GM20000 (cell line): Measurements from ENCODE around the gene NFKBIE.

Source experiments
- DNase-seq: peaks from one replicate; pipeline ENCODE4 v3.0.0; 2012; ENCODE audit warnings: low spot score
- TF ChIP-seq, protein P1 (sequence below): IDR thresholded peaks from 2 replicates; pipeline ENCODE4 v1.5.1; 2012; ENCODE audit warnings: mild to moderate bottlenecking, control low read depth; ENCODE audit errors: extremely low read depth, missing control alignments

NFKBIE gene

DNA sequence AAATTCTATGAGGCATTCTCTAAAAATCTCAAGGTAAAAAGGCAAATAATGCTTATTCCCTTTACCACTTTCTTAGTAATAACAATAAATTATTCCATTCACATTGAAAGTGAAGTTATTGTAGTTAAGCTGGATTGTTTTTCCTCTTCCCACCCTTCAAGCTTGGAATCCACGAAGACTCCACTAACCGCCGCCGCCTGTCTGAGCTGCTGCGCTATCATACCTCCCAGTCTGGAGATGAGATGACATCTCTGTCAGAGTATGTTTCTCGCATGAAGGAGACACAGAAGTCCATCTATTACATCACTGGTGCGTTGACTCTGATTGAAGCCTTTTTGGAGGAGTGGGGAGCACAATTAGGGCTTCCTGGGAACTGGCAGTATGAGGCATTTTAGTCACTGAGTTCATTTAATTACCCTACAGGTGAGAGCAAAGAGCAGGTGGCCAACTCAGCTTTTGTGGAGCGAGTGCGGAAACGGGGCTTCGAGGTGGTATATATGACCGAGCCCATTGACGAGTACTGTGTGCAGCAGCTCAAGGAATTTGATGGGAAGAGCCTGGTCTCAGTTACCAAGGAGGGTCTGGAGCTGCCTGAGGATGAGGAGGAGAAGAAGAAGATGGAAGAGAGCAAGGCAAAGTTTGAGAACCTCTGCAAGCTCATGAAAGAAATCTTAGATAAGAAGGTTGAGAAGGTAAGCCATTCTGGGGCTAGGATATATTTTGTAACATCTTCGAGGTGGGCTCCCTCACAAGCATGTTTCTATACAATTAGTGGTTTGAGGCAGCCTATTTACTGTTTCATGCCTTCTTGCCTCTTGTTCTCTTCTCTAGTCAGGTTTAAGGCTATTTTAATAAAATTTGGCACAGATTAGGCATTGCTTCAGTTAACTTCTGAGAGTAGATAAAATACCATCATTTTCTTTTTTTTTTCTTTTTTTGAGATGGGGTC is 13.5 kb downstream of the NFKBIE start:
- DNase-seq, result no peak

DNA sequence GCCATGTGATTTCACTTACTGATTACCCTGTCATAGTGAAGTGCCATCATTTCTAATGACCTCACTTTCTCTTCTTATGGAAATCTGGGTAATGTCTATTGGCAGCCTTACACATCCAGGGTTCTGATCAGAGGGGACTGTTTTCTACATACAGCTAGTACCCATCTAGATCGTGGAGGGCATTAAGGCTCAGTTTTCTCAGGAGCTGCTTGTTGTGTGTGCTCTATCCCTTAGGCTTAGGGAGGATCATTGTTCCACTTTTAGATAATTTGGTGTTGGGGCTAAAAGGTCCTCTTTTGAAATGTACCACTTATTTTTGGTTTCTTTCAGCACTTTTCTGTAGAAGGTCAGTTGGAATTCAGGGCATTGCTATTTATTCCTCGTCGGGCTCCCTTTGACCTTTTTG is 14.6 kb downstream of the NFKBIE start:
- TF ChIP-seq, protein P1, sequence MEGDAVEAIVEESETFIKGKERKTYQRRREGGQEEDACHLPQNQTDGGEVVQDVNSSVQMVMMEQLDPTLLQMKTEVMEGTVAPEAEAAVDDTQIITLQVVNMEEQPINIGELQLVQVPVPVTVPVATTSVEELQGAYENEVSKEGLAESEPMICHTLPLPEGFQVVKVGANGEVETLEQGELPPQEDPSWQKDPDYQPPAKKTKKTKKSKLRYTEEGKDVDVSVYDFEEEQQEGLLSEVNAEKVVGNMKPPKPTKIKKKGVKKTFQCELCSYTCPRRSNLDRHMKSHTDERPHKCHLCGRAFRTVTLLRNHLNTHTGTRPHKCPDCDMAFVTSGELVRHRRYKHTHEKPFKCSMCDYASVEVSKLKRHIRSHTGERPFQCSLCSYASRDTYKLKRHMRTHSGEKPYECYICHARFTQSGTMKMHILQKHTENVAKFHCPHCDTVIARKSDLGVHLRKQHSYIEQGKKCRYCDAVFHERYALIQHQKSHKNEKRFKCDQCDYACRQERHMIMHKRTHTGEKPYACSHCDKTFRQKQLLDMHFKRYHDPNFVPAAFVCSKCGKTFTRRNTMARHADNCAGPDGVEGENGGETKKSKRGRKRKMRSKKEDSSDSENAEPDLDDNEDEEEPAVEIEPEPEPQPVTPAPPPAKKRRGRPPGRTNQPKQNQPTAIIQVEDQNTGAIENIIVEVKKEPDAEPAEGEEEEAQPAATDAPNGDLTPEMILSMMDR, result no peak
- DNase-seq, result no peak

More for the DNA sequence above, 13.5 kb downstream of the NFKBIE start:
- TF ChIP-seq, protein P1, result no peak

DNA sequence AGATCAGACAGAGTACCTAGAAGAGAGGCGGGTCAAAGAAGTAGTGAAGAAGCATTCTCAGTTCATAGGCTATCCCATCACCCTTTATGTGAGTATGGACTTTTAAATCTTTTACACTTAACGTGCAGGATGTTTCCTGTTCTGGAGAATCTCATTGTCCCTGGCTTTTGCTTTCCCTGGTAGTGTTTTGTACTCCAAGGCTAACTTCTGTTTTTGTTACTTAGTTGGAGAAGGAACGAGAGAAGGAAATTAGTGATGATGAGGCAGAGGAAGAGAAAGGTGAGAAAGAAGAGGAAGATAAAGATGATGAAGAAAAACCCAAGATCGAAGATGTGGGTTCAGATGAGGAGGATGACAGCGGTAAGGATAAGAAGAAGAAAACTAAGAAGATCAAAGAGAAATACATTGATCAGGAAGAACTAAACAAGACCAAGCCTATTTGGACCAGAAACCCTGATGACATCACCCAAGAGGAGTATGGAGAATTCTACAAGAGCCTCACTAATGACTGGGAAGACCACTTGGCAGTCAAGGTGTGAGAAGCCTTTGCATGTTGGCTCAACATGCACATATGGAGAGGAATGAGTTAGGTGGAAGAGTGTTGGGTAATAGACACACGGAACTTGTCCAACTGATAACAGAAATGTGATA is 15.2 kb downstream of the NFKBIE start:
- TF ChIP-seq, protein P1, result no peak
- DNase-seq, result no peak

DNA sequence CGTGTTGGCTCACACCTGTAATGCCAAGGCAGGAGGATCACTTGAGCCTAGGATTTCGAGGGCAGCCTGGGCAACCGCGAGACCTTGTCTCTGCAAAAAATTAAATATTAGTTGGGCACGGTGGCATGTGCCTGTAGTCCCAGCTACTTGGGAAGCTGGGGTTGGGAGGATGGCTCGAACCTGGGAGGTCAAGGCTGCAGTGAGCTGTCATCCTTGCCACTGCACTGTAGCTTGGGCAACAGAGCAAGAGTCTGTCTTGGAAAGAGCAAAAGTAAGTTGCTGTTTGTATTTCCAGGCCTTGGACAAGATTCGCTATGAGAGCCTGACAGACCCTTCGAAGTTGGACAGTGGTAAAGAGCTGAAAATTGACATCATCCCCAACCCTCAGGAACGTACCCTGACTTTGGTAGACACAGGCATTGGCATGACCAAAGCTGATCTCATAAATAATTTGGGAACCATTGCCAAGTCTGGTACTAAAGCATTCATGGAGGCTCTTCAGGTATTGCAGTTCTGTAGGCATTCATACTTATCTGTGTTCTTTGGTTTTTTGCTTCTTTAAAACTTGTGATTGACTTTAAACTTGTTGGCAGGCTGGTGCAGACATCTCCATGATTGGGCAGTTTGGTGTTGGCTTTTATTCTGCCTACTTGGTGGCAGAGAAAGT is 16.1 kb downstream of the NFKBIE start:
- TF ChIP-seq, protein P1, result no peak
- no peak for DNase-seq

DNA sequence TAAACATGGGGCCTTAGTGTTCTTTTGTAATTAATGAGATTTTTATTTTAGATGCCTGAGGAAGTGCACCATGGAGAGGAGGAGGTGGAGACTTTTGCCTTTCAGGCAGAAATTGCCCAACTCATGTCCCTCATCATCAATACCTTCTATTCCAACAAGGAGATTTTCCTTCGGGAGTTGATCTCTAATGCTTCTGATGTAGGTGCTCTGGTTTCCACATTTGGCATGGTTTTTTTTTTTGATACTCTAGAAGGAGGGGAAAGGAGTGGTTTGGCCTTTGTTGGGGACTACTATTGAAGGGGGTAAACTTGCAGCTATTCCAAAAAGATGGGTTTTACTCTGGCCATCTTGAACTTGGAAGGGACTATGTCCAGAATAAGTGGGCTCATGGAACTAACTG is 16.8 kb downstream of the NFKBIE start:
- no peak for DNase-seq
- TF ChIP-seq, protein P1, result no peak

DNA sequence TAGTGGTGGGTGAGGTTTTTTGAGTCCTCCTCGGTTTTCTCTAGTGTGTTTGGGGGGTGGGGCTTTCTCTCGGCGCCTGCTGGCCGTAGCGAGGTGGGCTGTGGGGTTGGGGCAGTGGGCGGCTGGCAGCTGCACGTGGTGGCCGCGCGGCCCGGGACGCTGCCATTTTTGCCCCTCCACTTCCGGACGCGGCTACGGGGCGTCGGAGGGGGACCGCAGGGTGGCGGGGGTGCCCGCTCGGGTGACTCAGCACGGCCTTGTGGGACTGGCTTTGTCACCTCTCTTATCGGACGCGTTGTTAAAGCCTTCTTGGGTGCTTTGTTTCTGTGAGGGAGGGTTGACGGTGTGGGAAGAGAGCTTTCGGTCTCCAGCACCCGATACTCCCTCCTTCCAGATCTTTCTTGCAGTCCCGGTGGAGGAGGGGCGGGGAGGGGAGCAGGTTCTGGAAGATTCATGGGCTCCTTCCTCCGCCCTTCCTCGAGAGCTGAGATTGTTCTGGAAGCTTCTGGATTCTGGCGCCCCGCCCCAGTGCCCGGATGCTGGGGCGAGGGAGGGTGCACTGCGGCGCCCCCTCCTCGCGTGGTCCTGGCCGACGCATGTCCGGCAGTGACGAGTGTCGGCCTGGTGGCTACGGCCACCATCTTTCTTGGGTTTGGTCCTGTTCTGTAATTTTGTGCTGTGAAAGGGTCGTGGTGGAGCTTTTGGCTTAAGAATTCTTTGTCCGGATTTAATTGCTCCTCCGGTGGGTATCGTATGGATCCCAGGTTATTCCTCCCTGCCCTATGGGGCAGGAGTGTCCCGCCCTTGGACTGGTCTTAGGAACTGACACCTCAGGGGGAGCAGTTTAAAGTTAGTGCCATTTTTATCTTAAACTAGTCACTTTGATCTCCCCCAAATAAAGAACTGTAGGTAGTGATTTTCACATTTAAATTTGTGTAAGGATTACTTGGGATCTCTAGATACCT is 17.7 kb downstream of the NFKBIE start:
- peak; percentile 73 for DNase-seq
- TF ChIP-seq, protein P1, result no peak
